SK-N-SH (cell line): ENCODE results near the gene FADS3. TPM values are rescaled to one million over a fixed set of nuclear protein-coding genes. Genes with fewer than 3 reads are reported as not detected.

Experiments
- CTCF ChIA-PET: fragments of 300-600, 350-600 bp; formaldehyde crosslinking; extraction: SDS; loops from one replicate; lab custom pipeline; 2021; lab: Yijun Ruan, JAX
- POLR2A ChIA-PET: fragments of 350-600 bp; sonication (Branson Sonifier 250); formaldehyde crosslinking; extraction: SDS; loops from one replicate; lab custom pipeline; 2020; ENCODE audit warnings: antibody characterized with exemption, inconsistent platforms; lab: Yijun Ruan, JAX
- DNase-seq: peaks from one replicate; pipeline ENCODE4 v3.0.0; 2012
- H2AFZ ChIP-seq: fragments of 200-600 bp; sonication (generic); 2 replicates; pipeline ENCODE4 v1.8.1; 2016; ENCODE audit warnings: antibody characterized with exemption, mild to moderate bottlenecking, low read depth
- H3F3A ChIP-seq: fragments of 200-600 bp; sonication (generic); replicated peaks from 2 replicates; pipeline ENCODE3; 2016; ENCODE audit warnings: antibody characterized with exemption, mild to moderate bottlenecking; ENCODE audit not compliant: insufficient read depth
- H3K27ac ChIP-seq, 2 experiments: fragments of 200-500 bp in 1 of 2; fragments of 200-600 bp in 1 of 2; sonication (Bioruptor generic) in 1 of 2; sonication (generic), shearing (Covaris generic) in 1 of 2; 2 replicates each; pipeline versions ENCODE4 v1.5.1 to v1.6.1; 2014 to 2016; ENCODE audit warnings: low read depth in 2 of 2, inconsistent platforms in 1 of 2, low read length in 1 of 2, mild to moderate bottlenecking in 1 of 2, mixed read lengths in 1 of 2
- H3K27me3 ChIP-seq: fragments of 200-600 bp; sonication (generic), shearing (Covaris generic); 2 replicates; pipeline ENCODE4 v1.6.1; 2016; ENCODE audit warnings: mixed run types; ENCODE audit not compliant: insufficient read depth
- H3K36me3 ChIP-seq, 2 experiments: fragments of 200-500 bp in 1 of 2; fragments of 200-600 bp in 1 of 2; sonication (Bioruptor generic) in 1 of 2; sonication (generic) in 1 of 2; replicated peaks in 1 of 2; 2 replicates each; pipeline versions ENCODE3 to v1.5.1; 2014 to 2016; ENCODE audit warnings: low read length in 1 of 2, mild to moderate bottlenecking in 1 of 2; ENCODE audit not compliant: insufficient read depth in 2 of 2, control insufficient read depth in 1 of 2
- H3K4me1 ChIP-seq, 2 experiments: fragments of 200-500 bp in 1 of 2; fragments of 200-600 bp in 1 of 2; sonication (Bioruptor generic) in 1 of 2; sonication (generic), shearing (Covaris generic) in 1 of 2; 2 replicates each; pipeline versions ENCODE4 v1.5.1 to v1.6.1; 2014 to 2016; ENCODE audit warnings: low read depth in 1 of 2, low read length in 1 of 2, mixed run types in 1 of 2; ENCODE audit not compliant: insufficient read depth in 2 of 2, control insufficient read depth in 1 of 2
- H3K4me2 ChIP-seq: fragments of 200-600 bp; sonication (generic), shearing (Covaris generic); 2 replicates; pipeline ENCODE4 v1.6.1; 2017; ENCODE audit warnings: mixed run types
- H3K4me3 ChIP-seq, 2 experiments: fragments of 200-500 bp in 1 of 2; fragments of 200-600 bp in 1 of 2; sonication (Bioruptor generic) in 1 of 2; sonication (generic), shearing (Covaris generic) in 1 of 2; 2 replicates each; pipeline versions ENCODE4 v1.5.1 to v1.8.1; 2014 to 2016; ENCODE audit warnings: low read depth in 2 of 2, inconsistent platforms in 1 of 2, low read length in 1 of 2, mild to moderate bottlenecking in 1 of 2, mixed read lengths in 1 of 2, moderate library complexity in 1 of 2
- H3K79me2 ChIP-seq: fragments of 200-600 bp; sonication (generic); 2 replicates; pipeline ENCODE4 v1.8.1; 2017; ENCODE audit warnings: mild to moderate bottlenecking; ENCODE audit not compliant: insufficient read depth
- H3K9ac ChIP-seq: fragments of 200-600 bp; sonication (generic); 2 replicates; pipeline ENCODE4 v1.6.1; 2017; ENCODE audit warnings: mixed run types
- H3K9me2 ChIP-seq: fragments of 200-600 bp; sonication (generic); 2 replicates; pipeline ENCODE4 v1.6.1; 2017; ENCODE audit warnings: mixed run types
- H3K9me3 ChIP-seq: fragments of 200-600 bp; sonication (generic); 2 replicates; pipeline ENCODE4 v1.6.1; 2017; ENCODE audit warnings: mixed run types, mild to moderate bottlenecking, moderate library complexity
- H4K20me1 ChIP-seq: fragments of 200-600 bp; sonication (generic); 2 replicates; pipeline ENCODE4 v1.6.1; 2017; ENCODE audit warnings: mild to moderate bottlenecking, mixed run types; ENCODE audit not compliant: insufficient read depth
- FOSL2 ChIP-seq: IDR thresholded peaks from 2 replicates; pipeline ENCODE4 v1.4.0; 2012; ENCODE audit warnings: low read depth, mild to moderate bottlenecking, moderate library complexity, borderline replicate concordance
- FOXJ3 ChIP-seq: sonication (generic); formaldehyde crosslinking; IDR thresholded peaks from 2 replicates; pipeline ENCODE4 v1.5.1; 2020; ENCODE audit warnings: mild to moderate bottlenecking, missing genetic modification reagents
- GATA2 ChIP-seq: sonication (generic); formaldehyde crosslinking; IDR thresholded peaks from 2 replicates; pipeline ENCODE4 v1.5.0; 2020; ENCODE audit warnings: mild to moderate bottlenecking, missing genetic modification reagents
- JUND ChIP-seq: IDR thresholded peaks from 2 replicates; pipeline ENCODE4 v1.4.0; 2012
- PBX3 ChIP-seq: IDR thresholded peaks from 2 replicates; pipeline ENCODE4; 2012
- RAD21 ChIP-seq: IDR thresholded peaks from 2 replicates; pipeline ENCODE4 v1.6.1; 2012; ENCODE audit warnings: mild to moderate bottlenecking, low read length
- RCOR1 ChIP-seq: fragments of 150-350 bp; IDR thresholded peaks from 2 replicates; pipeline ENCODE4 v1.6.1; 2017; ENCODE audit warnings: antibody characterized with exemption, low read length
- RFX5 ChIP-seq: IDR thresholded peaks from 2 replicates; pipeline ENCODE4 v1.6.1; 2012; ENCODE audit warnings: mild to moderate bottlenecking, improper control_type of control experiment, low read length
- RXRA ChIP-seq: IDR thresholded peaks from 2 replicates; pipeline ENCODE4 v1.4.0; 2012; ENCODE audit warnings: low read depth, mild to moderate bottlenecking, borderline replicate concordance
- TAF1 ChIP-seq: IDR thresholded peaks from 2 replicates; pipeline ENCODE4 v1.6.1; 2012; ENCODE audit warnings: low read depth, mild to moderate bottlenecking, low read length, moderate library complexity, borderline replicate concordance
- USF2 ChIP-seq: fragments of 150-350 bp; IDR thresholded peaks from 2 replicates; pipeline ENCODE4 v1.6.1; 2017; ENCODE audit warnings: antibody characterized with exemption, low read length, low read depth, borderline replicate concordance
- WGBS: methylation state at CpG from one replicate; pipeline ENCODE4 v1.1.6; 2017; ENCODE audit warnings: low lambda C conversion rate; 5-methylcytosine and 5-hydroxymethylcytosine counted together
- polyA plus RNA-seq, 3 experiments: library from polyadenylated mRNA; depleted of rRNA; stranded (reverse); fragments of >200 nt; gene quantifications; 2 replicates each; pipeline ENCODE4 v1.2.3, GENCODE V29; 2012
- TF ChIP-seq, protein P1 (sequence below): IDR thresholded peaks from 2 replicates; pipeline ENCODE4 v1.4.0; 2012; ENCODE audit warnings: low read depth

Gene FADS3
- polyA plus RNA-seq, 1 of the 3 experiments (the other 2 are of a cell fraction), result 93.3 TPM

DNA sequence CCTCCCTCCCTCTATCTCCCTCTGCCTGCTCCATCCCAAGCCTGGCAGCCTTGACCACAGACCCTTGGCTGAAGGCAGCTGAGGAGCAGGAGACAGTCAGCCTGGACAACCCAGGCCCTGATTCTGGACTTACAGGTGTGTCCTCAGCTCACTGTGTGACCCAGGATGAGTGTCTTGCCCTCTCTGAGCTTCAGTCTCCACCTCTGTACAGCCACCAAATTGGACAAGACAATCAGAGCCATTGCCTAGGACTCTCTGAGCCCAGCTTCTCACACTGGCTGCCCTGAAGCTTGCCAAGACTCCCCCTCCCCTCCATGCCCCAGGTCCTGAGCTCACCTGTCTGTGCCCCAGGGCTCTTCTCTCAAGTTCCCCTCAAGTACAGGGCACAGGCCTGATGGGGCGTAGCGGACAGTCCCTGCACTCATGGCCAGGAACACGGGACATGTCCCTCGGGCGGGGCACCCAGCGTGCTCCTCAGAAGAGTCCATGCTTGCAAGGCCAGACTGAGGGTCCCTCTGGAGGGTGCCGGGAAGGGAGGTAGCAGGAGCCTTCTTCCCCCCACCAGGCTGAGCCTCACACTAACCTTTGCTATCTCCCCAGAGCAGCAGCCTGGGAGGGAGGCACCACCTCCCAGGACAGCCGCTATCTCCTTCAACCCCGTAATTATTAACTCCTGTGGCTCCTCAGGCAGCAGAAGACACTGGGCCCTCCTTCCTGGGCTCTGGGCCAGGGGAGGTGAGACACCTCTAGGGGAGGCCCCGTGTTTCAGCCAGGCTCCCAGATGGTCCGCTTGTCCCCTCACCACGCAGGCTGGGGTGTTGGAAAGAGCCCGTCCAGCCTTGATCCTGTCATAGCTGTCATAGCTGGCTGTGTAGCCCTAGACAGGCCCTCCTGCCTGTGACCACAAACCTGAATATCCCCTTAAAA is 28.6 kb upstream of the FADS3 start:
- Histone ChIP-seq H3K4me1 (peaks cover 20 to 49% of the 10 kb centered on the region in 2 experiments), H3K4me3 (no peak overlapping the region), H3K4me2 (no peak overlapping the region), H3K9me2 (no peaks in the 10 kb centered on the region), H3K36me3 (no peaks in the 10 kb centered on the region), H3K27ac (no peak overlapping the region), H4K20me1 (no peaks in the 10 kb centered on the region), H3K27me3 (no peaks in the 10 kb centered on the region), H3F3A (no peaks in the 10 kb centered on the region), H3K9me3 (no peaks in the 10 kb centered on the region), H3K9ac (no peak overlapping the region), H2AFZ (no peak overlapping the region), H3K79me2 (no peaks in the 10 kb centered on the region)
- POLR2A ChIA-PET, result no interaction called here
- CTCF ChIA-PET, result interaction anchor here (0.6 to 8.9 kb wide), 10 partner anchors 12 to 405 kb away, joined by 3 to 106 read pairs (median 4); no protein-coding TSS in a partner anchor
- TF ChIP-seq RCOR1, result no peak
- no peak for TF ChIP-seq FOXJ3 (CRISPR knock-in tag)
- TF ChIP-seq PBX3, result no peak
- WGBS, result 86% methylated on average over 4 of the region's 13 CpGs
- DNase-seq, result peak; percentile 11

DNA sequence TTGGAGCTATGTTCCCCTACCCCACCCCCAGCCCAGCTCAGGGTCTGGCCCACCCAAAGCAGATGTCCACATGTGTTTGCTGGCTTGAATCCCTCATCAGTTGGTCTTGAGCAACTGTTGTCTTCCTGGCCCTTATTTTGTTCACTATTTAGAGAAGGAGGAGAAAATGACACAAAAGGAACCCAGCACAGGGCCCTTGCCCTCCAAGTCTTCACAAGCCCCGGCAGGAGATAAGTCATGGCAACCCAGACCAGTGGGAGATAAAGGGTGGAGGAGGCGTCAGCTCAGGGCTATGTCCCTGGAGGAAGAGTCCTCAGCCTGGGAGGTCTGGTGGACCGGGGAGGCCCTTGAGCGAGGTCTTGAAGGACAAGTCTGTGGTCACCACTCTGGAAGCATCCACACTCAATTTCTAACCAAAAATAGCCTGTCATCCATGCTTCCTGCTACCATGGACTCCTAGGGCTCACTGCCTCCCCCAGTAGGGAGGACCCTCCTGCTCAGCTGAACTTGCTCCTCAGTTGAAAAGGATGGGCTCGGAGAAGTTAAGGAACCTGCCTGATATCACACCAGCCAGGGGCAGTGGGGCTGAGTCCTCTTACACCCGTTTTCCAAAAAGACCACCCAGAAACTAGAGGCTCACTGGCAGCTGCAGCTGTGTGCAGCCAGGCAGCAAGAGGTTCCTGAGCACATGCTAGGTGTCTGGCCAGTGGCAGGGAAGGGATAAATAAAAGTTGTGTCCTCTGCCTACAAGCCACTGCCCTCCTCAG is 27.8 kb upstream of the FADS3 start:
- no peaks in the 10 kb centered on the region for H4K20me1 ChIP-seq
- H3K9me3 ChIP-seq, result no peaks in the 10 kb centered on the region
- 93% methylated on average over 6 of the region's 6 CpGs for WGBS
- H3K4me3 ChIP-seq, result no peak overlapping the region
- no peak overlapping the region for H3K4me2 ChIP-seq
- POLR2A ChIA-PET, result no interaction called here
- no peak for DNase-seq
- H2AFZ ChIP-seq, result no peak overlapping the region
- H3K36me3 ChIP-seq, result no peaks in the 10 kb centered on the region
- no peaks in the 10 kb centered on the region for H3F3A ChIP-seq
- H3K4me1 ChIP-seq, result peaks cover 20 to 46% of the 10 kb centered on the region in 2 experiments
- no peak overlapping the region for H3K9ac ChIP-seq
- CTCF ChIA-PET, result interaction anchor here (0.6 to 8.9 kb wide), 7 partner anchors 16 to 404 kb away, joined by 3 to 106 read pairs (median 4); no protein-coding TSS in a partner anchor
- TF ChIP-seq RAD21 (no peak), RXRA (no peak), TAF1 (no peak), PBX3 (no peak), USF2 (no peak), GATA2 (CRISPR knock-in tag) (no peak), FOSL2 (no peak), JUND (no peak), RFX5 (no peak)
- TF ChIP-seq, protein P1, sequence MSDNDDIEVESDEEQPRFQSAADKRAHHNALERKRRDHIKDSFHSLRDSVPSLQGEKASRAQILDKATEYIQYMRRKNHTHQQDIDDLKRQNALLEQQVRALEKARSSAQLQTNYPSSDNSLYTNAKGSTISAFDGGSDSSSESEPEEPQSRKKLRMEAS, result no peak
- no peaks in the 10 kb centered on the region for H3K27me3 ChIP-seq
- no peaks in the 10 kb centered on the region for H3K9me2 ChIP-seq
- H3K27ac ChIP-seq, result no peak overlapping the region
- no peaks in the 10 kb centered on the region for H3K79me2 ChIP-seq
